Measurements from ENCODE around the gene HSD17B10.

Gene HSD17B10

GRCh38 chrX:53395605-53396298 is 38.4 kb downstream of the HSD17B10 start:
- no peak for TF ChIP-seq CTCF (conservative IDR thresholded peaks at IDR 0.05; ENCODE audit: low read length)
- H3K4me3 ChIP-seq (ENCODE audit: low read length): no peak overlapping the region
- no peak for DNase-seq (ENCODE audit: low read depth)

DNA sequence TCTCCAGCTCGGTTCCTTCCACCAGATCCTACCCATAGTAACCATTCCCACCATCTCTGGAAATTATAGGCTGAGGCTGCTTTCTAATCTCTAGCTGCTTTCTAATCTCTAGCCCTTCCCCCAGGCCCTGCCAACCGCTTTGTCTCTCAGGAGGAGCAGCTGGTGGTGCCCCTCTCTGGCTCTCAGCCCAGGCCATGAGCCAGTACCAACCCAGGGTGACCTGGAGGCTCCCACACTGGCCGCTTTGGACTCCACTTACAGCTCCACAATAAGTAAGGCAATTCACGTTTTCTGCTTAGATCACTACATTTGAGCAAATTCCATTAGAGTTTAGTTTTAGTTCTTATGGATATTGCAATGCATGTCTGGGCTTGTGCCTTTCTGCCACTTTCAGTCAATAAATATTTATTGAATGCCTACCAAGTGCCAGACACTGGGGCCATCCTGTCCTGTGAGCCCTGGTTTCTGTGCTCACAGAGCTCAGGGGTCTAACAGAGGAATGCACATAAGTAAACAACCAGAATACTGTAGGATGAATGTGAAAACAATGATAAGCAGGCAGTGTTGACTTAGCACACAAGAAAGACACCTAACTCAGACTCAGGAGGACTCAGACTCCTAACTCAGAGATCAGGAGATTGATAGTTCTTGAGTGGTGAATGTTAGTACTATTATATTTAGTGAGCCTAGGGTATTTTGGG is 50.6 kb downstream of the HSD17B10 start:
- no peak for DNase-seq (ENCODE audit: low read depth)
- TF ChIP-seq CTCF (conservative IDR thresholded peaks at IDR 0.05; ENCODE audit: low read length): no peak
- no peak overlapping the region for H3K4me3 ChIP-seq (ENCODE audit: low read length)

Measured in AG10803 (cell line).